ENCODE measurements around the gene BEST2.

BEST2 gene

GRCh38 chr19:12770922-12771321, 19.3 kb downstream of the BEST2 start:
- peaks cover 12% of the 10 kb centered on the region; the same call in 1 of the 2 replicates for H3K4me1 ChIP-seq (ENCODE audit: control insufficient read depth, insufficient read depth, low read length)
- H3K9me3 ChIP-seq (ENCODE audit: control insufficient read depth, insufficient read depth, low read length): no peaks in the 10 kb centered on the region
- no peak overlapping the region for H3K4me3 ChIP-seq (ENCODE audit: low read depth, low read length)
- no peak overlapping the region for H3K9ac ChIP-seq (ENCODE audit: low read depth, low read length)
- H3K36me3 ChIP-seq (ENCODE audit: control insufficient read depth, insufficient read depth, low read length): peaks cover 33% of the 10 kb centered on the region
- no peaks in the 10 kb centered on the region for H3K27me3 ChIP-seq (ENCODE audit: control insufficient read depth, insufficient read depth, low read length)
- H3K27ac ChIP-seq (ENCODE audit: low read depth, low read length): no peak overlapping the region

- H3K9ac ChIP-seq (ENCODE audit: low read depth, low read length): no peak overlapping the region
- peaks cover 13% of the 10 kb centered on the region; the same call in 1 of the 2 replicates for H3K4me1 ChIP-seq (ENCODE audit: control insufficient read depth, insufficient read depth, low read length)
- no peak overlapping the region for H3K4me3 ChIP-seq (ENCODE audit: low read depth, low read length)
- no peak overlapping the region for H3K27ac ChIP-seq (ENCODE audit: low read depth, low read length)
- H3K36me3 ChIP-seq (ENCODE audit: control insufficient read depth, insufficient read depth, low read length): peaks cover 28% of the 10 kb centered on the region
- H3K27me3 ChIP-seq (ENCODE audit: control insufficient read depth, insufficient read depth, low read length): no peaks in the 10 kb centered on the region
- H3K9me3 ChIP-seq (ENCODE audit: control insufficient read depth, insufficient read depth, low read length): no peaks in the 10 kb centered on the region
These were observed 20.7 kb downstream of the BEST2 start for GRCh38 chr19:12772323-12772722.

GRCh38 chr19:12773571-12773970, 22.0 kb downstream of the BEST2 start:
- Histone ChIP-seq H3K9ac (ENCODE audit: low read depth, low read length) (no peak overlapping the region), H3K27me3 (ENCODE audit: control insufficient read depth, insufficient read depth, low read length) (no peaks in the 10 kb centered on the region), H3K9me3 (ENCODE audit: control insufficient read depth, insufficient read depth, low read length) (no peaks in the 10 kb centered on the region), H3K4me1 (ENCODE audit: control insufficient read depth, insufficient read depth, low read length) (peaks cover 19% of the 10 kb centered on the region), H3K27ac (ENCODE audit: low read depth, low read length) (no peak overlapping the region), H3K4me3 (ENCODE audit: low read depth, low read length) (no peak overlapping the region), H3K36me3 (ENCODE audit: control insufficient read depth, insufficient read depth, low read length) (peaks cover 17% of the 10 kb centered on the region; the same call in 1 of the 2 replicates)

GRCh38 chr19:12774588-12775555, 23.3 kb downstream of the BEST2 start, which contains the start of gene HOOK2:
Gene HOOK2, minus strand, starts transcription at chr19:12775552. Its CDS starts 103 bp downstream, at chr19:12775449.
- Histone ChIP-seq H3K36me3 (ENCODE audit: control insufficient read depth, insufficient read depth, low read length) (peaks cover 14% of the 10 kb centered on the region; the same call in 1 of the 2 replicates), H3K27ac (ENCODE audit: low read depth, low read length) (peak within 1 kb of the TSS; percentile 71), H3K27me3 (ENCODE audit: control insufficient read depth, insufficient read depth, low read length) (no peaks in the 10 kb centered on the region), H3K4me1 (ENCODE audit: control insufficient read depth, insufficient read depth, low read length) (peaks cover 26% of the 10 kb centered on the region), H3K9ac (ENCODE audit: low read depth, low read length) (peak within 1 kb of the TSS; percentile 80), H3K4me3 (ENCODE audit: low read depth, low read length) (peak within 1 kb of the TSS; percentile 92), H3K9me3 (ENCODE audit: control insufficient read depth, insufficient read depth, low read length) (no peaks in the 10 kb centered on the region)

DNA sequence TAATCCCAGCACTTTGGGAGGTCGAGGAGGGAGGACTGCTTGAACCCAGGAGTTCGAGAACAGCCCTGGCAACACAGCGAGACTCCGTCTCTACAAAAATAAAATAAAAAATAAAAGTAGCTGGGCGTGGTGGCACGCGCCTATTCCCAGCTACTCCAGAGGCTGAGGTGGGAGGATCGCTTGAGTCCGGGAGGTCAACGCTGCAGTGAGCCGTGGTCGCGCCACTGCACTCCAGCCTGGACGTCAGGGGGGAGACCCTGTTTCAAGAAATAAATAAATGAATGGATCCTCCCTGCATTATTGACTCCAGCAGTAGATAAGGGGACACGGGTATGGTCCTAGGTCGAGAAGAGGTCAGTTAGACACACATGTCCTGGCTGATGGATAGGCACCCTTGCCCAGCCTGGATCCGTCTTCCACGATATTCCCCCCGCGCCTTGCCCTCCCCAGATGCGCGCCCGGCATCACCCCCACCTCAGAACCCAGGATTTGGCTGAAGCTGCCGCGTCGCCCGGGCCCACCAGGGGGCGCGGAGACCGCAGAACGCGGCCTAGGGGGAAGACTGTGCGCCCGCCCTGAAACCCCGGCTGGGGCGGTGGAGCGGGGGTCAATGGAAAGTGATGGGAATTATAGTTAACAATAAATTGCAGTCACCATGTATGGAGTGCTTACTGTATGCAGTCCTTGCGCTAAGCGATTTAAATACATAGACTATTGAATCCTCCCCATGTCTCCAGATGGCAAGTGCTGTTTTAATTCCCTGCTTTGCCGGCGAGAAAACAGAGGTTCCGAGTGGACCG, 25.8 kb downstream of the BEST2 start:
- Histone ChIP-seq H3K4me1 (ENCODE audit: control insufficient read depth, insufficient read depth, low read length) (peaks cover 22% of the 10 kb centered on the region), H3K36me3 (ENCODE audit: control insufficient read depth, insufficient read depth, low read length) (peaks cover 5% of the 10 kb centered on the region; the same call in 1 of the 2 replicates), H3K4me3 (ENCODE audit: low read depth, low read length) (peak overlapping the region; percentile 65), H3K27ac (ENCODE audit: low read depth, low read length) (no peak overlapping the region), H3K9ac (ENCODE audit: low read depth, low read length) (no peak overlapping the region), H3K9me3 (ENCODE audit: control insufficient read depth, insufficient read depth, low read length) (no peaks in the 10 kb centered on the region), H3K27me3 (ENCODE audit: control insufficient read depth, insufficient read depth, low read length) (no peaks in the 10 kb centered on the region)

DNA sequence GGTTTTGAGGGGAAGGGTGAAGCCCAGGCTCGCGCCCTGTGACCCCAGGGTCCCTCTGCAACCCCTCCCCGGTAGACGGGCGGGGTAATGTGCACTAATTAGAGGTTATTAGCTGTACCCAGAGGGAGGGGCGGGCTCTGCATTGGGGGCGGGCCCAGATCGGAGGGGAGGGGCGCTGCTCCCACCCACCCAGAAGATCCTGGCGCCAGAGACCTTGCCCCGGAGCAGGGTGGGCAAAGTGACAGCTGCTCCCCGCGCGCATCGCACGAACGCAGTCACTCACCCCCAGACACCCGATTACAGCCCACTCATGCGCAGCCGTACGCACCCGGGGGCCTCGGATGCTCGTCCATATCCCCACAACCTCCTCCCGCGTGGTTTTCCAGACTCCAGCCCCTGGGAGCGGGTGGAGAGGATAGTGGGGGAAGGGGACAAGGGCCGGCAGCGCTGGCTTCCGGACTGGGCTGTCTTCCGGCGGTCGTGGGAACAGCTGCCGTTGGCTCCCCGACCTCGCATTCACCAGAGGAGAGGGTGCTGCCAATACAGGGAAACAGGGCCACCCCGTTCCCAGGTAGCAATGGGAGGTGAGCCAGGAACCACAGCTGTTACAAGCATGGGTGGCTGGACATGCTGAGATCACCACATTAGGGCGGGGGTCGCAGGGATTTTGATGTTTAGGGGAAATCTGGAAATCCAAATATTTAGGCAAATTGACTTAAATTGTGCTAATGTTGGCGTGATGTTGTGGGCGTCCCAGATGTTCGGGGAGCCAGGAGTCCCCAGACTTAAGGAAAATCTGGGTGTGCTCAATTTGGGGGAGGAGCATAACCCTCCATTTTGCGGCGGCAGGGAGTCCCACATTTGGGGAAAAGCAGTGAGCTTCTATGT, 26.7 kb downstream of the BEST2 start:
- H3K27me3 ChIP-seq (ENCODE audit: control insufficient read depth, insufficient read depth, low read length): no peaks in the 10 kb centered on the region
- H3K27ac ChIP-seq (ENCODE audit: low read depth, low read length): peak overlapping the region; percentile 71

DNA sequence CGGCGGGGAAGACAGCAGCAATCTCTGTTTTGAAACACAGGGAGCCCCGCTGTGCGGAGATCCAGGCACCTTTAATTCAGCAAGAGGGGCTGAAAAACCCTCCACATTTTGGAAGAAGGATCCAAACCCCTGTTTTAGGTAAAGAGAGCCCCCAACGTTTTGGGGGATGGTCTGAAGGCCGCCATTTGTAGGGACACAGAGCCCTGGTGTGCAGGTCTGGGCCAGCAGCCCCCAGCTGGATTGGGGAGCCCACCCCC, 27.2 kb downstream of the BEST2 start:
- H3K9me3 ChIP-seq (ENCODE audit: control insufficient read depth, insufficient read depth, low read length): no peaks in the 10 kb centered on the region
- peaks cover 27% of the 10 kb centered on the region for H3K4me1 ChIP-seq (ENCODE audit: control insufficient read depth, insufficient read depth, low read length)
- H3K27ac ChIP-seq (ENCODE audit: low read depth, low read length): peak overlapping the region; percentile 71

More for the DNA sequence above, 26.7 kb downstream of the BEST2 start:
- Histone ChIP-seq H3K9me3 (ENCODE audit: control insufficient read depth, insufficient read depth, low read length) (no peaks in the 10 kb centered on the region), H3K36me3 (ENCODE audit: control insufficient read depth, insufficient read depth, low read length) (peaks cover 5% of the 10 kb centered on the region; the same call in 1 of the 2 replicates), H3K4me3 (ENCODE audit: low read depth, low read length) (peak overlapping the region; percentile 65), H3K9ac (ENCODE audit: low read depth, low read length) (no peak overlapping the region), H3K4me1 (ENCODE audit: control insufficient read depth, insufficient read depth, low read length) (peaks cover 22% of the 10 kb centered on the region)

DNA sequence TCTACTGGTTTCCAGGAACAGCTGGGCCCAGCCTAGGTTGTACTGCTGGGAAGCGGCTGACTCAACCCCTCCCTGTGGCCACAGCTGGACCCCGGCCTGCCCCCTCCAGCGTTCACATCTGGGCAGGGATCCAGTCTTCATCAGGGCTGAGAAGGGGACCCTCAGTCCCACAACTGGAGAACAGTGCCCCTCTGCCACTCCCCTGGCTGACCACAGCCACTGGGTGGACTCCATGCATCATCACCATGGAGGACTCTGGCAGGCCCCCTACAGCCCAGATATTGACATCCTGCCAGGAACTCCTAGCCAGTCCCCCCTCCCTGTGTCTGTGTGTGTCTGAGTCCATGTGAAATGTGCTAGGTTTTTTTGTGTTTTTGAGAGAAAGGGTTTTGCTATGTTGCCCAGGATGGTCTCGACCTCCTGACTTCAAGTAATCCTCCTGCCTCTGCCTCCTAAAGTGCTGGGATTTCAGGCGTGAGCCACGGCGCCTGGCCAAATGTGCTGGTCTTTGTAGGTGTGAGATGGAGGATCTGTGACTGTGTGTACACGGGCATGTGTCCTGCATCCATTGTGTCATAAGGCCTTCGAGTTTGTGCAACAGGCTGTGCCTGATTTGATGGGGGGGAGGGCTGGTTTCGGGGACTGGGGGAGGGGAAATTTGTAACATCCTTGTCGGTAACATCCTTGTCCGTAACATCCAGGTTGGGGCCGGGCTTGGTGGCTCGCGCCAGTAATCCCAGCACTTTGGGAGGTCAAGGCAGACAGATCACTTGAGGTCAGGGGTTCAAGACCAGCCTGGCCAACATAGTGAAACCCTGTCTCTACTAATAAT, 27.8 kb downstream of the BEST2 start:
- Histone ChIP-seq H3K27me3 (ENCODE audit: control insufficient read depth, insufficient read depth, low read length) (no peaks in the 10 kb centered on the region), H3K27ac (ENCODE audit: low read depth, low read length) (peak overlapping the region; percentile 71), H3K36me3 (ENCODE audit: control insufficient read depth, insufficient read depth, low read length) (peaks cover 1% of the 10 kb centered on the region; the same call in 1 of the 2 replicates), H3K9ac (ENCODE audit: low read depth, low read length) (no peak overlapping the region), H3K4me1 (ENCODE audit: control insufficient read depth, insufficient read depth, low read length) (peaks cover 26% of the 10 kb centered on the region), H3K9me3 (ENCODE audit: control insufficient read depth, insufficient read depth, low read length) (no peaks in the 10 kb centered on the region), H3K4me3 (ENCODE audit: low read depth, low read length) (peak overlapping the region; percentile 65; the same call in 1 of the 2 replicates)

More for the DNA sequence above, 27.2 kb downstream of the BEST2 start:
- H3K4me3 ChIP-seq (ENCODE audit: low read depth, low read length): peak overlapping the region; percentile 65; the same call in 1 of the 2 replicates
- H3K27me3 ChIP-seq (ENCODE audit: control insufficient read depth, insufficient read depth, low read length): no peaks in the 10 kb centered on the region
- no peak overlapping the region for H3K9ac ChIP-seq (ENCODE audit: low read depth, low read length)
- H3K36me3 ChIP-seq (ENCODE audit: control insufficient read depth, insufficient read depth, low read length): peaks cover 5% of the 10 kb centered on the region; the same call in 1 of the 2 replicates

- Histone ChIP-seq H3K36me3 (ENCODE audit: control insufficient read depth, insufficient read depth, low read length) (no peaks in the 10 kb centered on the region), H3K4me1 (ENCODE audit: control insufficient read depth, insufficient read depth, low read length) (peaks cover 21% of the 10 kb centered on the region), H3K9ac (ENCODE audit: low read depth, low read length) (0 out of 2 replicates have a peak overlapping the region, but pooled peaks have one; percentile 7), H3K4me3 (ENCODE audit: low read depth, low read length) (peak overlapping the region; percentile 63; the same call in 1 of the 2 replicates), H3K9me3 (ENCODE audit: control insufficient read depth, insufficient read depth, low read length) (no peaks in the 10 kb centered on the region), H3K27me3 (ENCODE audit: control insufficient read depth, insufficient read depth, low read length) (no peaks in the 10 kb centered on the region), H3K27ac (ENCODE audit: low read depth, low read length) (peak overlapping the region; percentile 64)
These were observed 30.5 kb downstream of the BEST2 start for GRCh38 chr19:12782174-12782423.

Data from HUES48 (cell line).